Chondrocyte (in vitro differentiated cells): ENCODE data around the gene CHD6. TPM values are rescaled to one million over a fixed set of nuclear protein-coding genes. Genes with fewer than 3 reads are reported as not detected.

Experiments
- DNase-seq: peaks from one replicate; pipeline ENCODE4 v3.0.0; 2021; ENCODE audit warnings: mixed read lengths, low spot score
- H3K27ac Mint-ChIP-seq: one replicate; pipeline ENCODE4 v1.8.0; 2021; ENCODE audit warnings: mild to moderate bottlenecking, moderate library complexity, mixed read lengths; ENCODE audit not compliant: unreplicated experiment
- H3K27me3 Mint-ChIP-seq: 2 replicates; pipeline ENCODE4 v1.8.0; 2021; ENCODE audit warnings: low read depth, mixed read lengths
- H3K36me3 Mint-ChIP-seq: 2 replicates; pipeline ENCODE4 v1.8.0; 2021; ENCODE audit warnings: low read depth, mixed read lengths
- H3K4me1 Mint-ChIP-seq: 2 replicates; pipeline ENCODE4 v1.8.0; 2021; ENCODE audit warnings: low read depth, mild to moderate bottlenecking, mixed read lengths
- H3K4me3 Mint-ChIP-seq: one replicate; pipeline ENCODE4 v1.8.0; 2021; ENCODE audit warnings: mild to moderate bottlenecking, moderate library complexity, mixed read lengths; ENCODE audit not compliant: unreplicated experiment
- H3K9me3 Mint-ChIP-seq: 2 replicates; pipeline ENCODE4 v1.8.0; 2021; ENCODE audit warnings: low read depth, mixed read lengths
- total RNA-seq: library from RNA; stranded (reverse); gene quantifications from 3 replicates; pipeline ENCODE4 v1.2.1, GENCODE V29; 2021
- TF ChIP-seq, protein P1 (sequence below): fragments of 200-600 bp; sonication (generic); IDR thresholded peaks from 2 replicates; pipeline ENCODE4 v1.5.0; 2021; ENCODE audit warnings: antibody characterized with exemption, mild to moderate bottlenecking, moderate library complexity

CHD6 gene
- total RNA-seq, 1 donor from 2014 or later: 29.9 TPM

- peaks cover 67% of the 10 kb centered on the region for H3K4me1 Mint-ChIP-seq
- no peaks in the 10 kb centered on the region for H3K27me3 Mint-ChIP-seq
- peaks cover 2% of the 10 kb centered on the region for H3K9me3 Mint-ChIP-seq
Observed at GRCh38 chr20:41574802-41575389, 43.3 kb downstream of the CHD6 start.

GRCh38 chr20:41573955-41574354 lies 44.2 kb downstream of the CHD6 start:
- Mint-ChIP-seq H3K27me3 (no peaks in the 10 kb centered on the region), H3K27ac (no peak overlapping the region), H3K4me1 (peaks cover 61% of the 10 kb centered on the region), H3K9me3 (peaks cover 2% of the 10 kb centered on the region), H3K36me3 (no peaks in the 10 kb centered on the region), H3K4me3 (no peak overlapping the region)
- DNase-seq: no peak
- TF ChIP-seq, protein P1, sequence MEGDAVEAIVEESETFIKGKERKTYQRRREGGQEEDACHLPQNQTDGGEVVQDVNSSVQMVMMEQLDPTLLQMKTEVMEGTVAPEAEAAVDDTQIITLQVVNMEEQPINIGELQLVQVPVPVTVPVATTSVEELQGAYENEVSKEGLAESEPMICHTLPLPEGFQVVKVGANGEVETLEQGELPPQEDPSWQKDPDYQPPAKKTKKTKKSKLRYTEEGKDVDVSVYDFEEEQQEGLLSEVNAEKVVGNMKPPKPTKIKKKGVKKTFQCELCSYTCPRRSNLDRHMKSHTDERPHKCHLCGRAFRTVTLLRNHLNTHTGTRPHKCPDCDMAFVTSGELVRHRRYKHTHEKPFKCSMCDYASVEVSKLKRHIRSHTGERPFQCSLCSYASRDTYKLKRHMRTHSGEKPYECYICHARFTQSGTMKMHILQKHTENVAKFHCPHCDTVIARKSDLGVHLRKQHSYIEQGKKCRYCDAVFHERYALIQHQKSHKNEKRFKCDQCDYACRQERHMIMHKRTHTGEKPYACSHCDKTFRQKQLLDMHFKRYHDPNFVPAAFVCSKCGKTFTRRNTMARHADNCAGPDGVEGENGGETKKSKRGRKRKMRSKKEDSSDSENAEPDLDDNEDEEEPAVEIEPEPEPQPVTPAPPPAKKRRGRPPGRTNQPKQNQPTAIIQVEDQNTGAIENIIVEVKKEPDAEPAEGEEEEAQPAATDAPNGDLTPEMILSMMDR: no peak

More at GRCh38 chr20:41574802-41575389, 43.3 kb downstream of the CHD6 start:
- no peak for DNase-seq
- TF ChIP-seq, protein P1: no peak
- Mint-ChIP-seq H3K4me3 (no peak overlapping the region), H3K36me3 (no peaks in the 10 kb centered on the region), H3K27ac (no peak overlapping the region)

DNA sequence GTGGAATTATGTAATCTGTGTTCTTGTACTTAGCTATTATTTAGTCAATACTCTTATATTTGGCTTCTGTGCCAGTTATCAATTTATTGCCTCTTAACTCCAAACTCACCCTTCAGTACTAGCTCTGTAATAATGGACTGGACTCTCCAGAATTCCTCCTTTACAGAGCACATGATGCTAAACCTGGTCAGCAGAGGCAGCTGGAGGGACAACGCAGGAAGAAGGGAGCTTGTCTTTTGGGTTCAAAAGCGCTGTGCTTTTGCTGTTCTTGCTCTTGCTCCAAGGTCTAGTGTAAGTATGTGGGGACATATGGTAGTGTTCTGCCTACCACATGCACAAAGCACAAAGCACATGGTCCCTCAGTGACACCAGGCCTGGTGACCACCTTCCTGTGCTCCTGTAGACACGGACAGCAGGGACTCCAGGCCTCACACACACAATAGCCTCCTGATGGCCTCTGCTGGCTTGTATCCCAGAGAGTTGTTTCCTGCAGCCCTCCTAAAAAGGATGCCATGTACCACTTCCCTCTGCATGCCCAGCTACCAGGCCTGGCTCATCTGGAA lies 46.1 kb downstream of the CHD6 start:
- H3K4me1 Mint-ChIP-seq: peaks cover 53% of the 10 kb centered on the region
- H3K9me3 Mint-ChIP-seq: peaks cover 2% of the 10 kb centered on the region
- H3K27me3 Mint-ChIP-seq: no peaks in the 10 kb centered on the region
- TF ChIP-seq, protein P1: no peak
- no peak for DNase-seq
- H3K27ac Mint-ChIP-seq: no peak overlapping the region
- H3K4me3 Mint-ChIP-seq: no peak overlapping the region
- no peaks in the 10 kb centered on the region for H3K36me3 Mint-ChIP-seq

DNA sequence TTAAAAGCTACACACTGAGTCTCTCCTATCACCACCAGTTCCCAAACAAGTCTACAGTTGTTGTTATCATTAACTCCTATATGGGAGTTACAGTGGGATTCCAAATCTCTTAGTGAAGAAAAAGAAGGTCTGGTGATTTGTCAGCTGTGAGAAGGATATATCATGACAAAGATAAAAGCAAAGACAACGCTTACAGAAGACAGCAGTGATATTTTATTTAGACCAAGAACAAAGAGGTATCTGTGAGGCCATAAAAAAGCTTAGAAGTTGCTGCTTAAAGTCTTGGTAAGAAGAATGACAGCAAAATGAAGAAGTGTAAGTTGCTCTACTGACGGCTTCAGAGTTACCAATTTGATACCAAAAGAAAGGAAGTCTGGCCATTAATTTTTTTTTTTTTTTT lies 47.2 kb downstream of the CHD6 start:
- no peaks in the 10 kb centered on the region for H3K36me3 Mint-ChIP-seq
- no peak overlapping the region for H3K27ac Mint-ChIP-seq

GRCh38 chr20:41570557-41570956 lies 47.6 kb downstream of the CHD6 start:
- Mint-ChIP-seq H3K4me3 (no peak overlapping the region), H3K4me1 (peaks cover 40% of the 10 kb centered on the region), H3K9me3 (peaks cover 2% of the 10 kb centered on the region), H3K27ac (peak overlapping the region; percentile 12), H3K27me3 (no peaks in the 10 kb centered on the region), H3K36me3 (no peaks in the 10 kb centered on the region)
- TF ChIP-seq, protein P1: no peak
- no peak for DNase-seq

More for the DNA sequence above, 47.2 kb downstream of the CHD6 start:
- no peak for DNase-seq
- no peak overlapping the region for H3K4me3 Mint-ChIP-seq
- peaks cover 2% of the 10 kb centered on the region for H3K9me3 Mint-ChIP-seq
- peaks cover 43% of the 10 kb centered on the region for H3K4me1 Mint-ChIP-seq
- TF ChIP-seq, protein P1: no peak
- H3K27me3 Mint-ChIP-seq: no peaks in the 10 kb centered on the region
